LNCAP (cell line): ENCODE results near the gene SULF2.

Source experiments
- TF ChIP-seq, protein P1 (sequence below): fragments of 450-650 bp; IDR thresholded peaks from 2 replicates; pipeline ENCODE4 v1.5.1; 2017; ENCODE audit warnings: mild to moderate bottlenecking

Gene SULF2

DNA sequence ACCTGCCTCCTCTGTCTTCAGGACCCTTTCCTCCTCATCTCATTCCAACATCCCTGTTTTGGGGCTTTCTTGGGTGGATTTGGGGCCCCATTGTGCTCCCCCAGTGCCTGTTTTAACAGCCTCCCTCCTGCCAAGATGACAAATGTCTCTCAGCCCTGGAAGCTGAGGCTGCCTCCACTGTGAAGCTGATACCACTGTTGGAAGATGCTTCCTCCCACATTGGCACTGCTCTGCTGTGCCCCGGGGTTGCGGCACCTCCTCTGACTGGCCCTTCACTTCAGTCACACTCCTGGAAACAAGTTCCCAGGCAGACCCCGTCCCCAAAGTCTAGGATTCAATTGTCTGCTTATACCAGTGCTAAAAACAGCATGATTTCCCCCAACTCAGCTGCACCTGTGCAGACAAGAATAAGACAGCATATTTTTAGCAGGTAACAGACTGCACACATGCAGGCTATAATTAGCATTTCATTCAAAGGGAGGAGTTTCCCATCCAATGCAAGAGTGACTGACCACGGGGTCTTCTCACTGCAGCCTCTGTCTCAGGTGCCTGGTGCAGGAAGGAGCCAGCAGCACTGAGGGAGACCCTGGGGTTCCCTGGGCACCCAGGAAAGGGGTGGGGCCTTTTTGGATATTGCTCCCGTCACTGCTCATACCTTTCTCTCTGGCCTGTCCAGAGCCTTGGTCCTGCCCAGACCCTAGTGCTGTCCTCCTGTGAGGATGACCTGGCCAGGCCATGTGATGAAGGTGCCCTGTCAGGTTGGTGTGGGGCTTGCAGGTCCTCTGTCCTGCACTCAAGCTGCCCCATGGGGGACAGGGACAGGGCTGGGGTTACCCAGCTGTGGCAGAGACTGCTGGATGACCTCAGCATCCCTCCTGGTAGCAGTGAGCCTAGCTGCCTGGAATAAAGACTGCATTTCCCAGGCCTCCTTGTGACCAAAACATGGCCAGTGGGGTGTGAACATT is 31.5 kb upstream of the SULF2 start:
- TF ChIP-seq, protein P1, sequence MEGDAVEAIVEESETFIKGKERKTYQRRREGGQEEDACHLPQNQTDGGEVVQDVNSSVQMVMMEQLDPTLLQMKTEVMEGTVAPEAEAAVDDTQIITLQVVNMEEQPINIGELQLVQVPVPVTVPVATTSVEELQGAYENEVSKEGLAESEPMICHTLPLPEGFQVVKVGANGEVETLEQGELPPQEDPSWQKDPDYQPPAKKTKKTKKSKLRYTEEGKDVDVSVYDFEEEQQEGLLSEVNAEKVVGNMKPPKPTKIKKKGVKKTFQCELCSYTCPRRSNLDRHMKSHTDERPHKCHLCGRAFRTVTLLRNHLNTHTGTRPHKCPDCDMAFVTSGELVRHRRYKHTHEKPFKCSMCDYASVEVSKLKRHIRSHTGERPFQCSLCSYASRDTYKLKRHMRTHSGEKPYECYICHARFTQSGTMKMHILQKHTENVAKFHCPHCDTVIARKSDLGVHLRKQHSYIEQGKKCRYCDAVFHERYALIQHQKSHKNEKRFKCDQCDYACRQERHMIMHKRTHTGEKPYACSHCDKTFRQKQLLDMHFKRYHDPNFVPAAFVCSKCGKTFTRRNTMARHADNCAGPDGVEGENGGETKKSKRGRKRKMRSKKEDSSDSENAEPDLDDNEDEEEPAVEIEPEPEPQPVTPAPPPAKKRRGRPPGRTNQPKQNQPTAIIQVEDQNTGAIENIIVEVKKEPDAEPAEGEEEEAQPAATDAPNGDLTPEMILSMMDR, result no peak

DNA sequence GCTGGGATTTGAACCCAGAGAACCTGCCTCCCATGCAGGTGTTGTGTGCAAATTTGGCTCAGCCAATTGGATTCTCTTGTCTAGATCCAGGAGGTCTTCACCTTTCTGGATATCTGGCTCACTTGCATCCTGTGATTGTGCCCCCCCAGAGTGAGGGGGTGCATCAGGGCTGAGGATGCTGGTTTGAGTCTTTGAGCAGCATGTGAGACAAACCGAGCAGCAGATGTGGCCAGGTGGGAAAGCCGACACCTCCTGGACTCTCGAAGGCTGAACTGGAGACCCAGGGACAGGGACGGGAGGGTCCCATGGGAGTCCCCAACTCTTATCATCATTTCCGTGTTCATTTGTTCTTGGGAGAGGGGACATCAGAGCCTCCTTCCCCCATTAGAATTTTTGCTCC is 30.6 kb upstream of the SULF2 start:
- TF ChIP-seq, protein P1, result no peak

DNA sequence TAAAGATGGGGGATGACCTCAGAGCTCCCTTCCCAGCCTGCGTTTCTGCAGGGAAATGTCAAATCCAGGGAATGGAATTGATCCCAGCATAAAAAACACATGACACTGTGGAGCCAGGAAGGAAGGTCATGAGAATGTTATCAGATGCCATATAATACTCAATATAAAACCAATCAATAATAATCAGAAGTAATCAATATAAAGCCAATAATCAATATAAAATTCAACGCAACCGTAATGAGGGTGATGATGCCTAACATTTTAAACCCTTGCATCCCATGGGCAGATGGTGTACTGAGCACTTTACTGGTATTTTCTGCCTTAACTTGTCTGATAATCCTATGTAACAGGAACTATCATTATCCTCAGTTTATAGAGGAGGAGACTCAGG is 30.1 kb upstream of the SULF2 start:
- TF ChIP-seq, protein P1, result no peak

DNA sequence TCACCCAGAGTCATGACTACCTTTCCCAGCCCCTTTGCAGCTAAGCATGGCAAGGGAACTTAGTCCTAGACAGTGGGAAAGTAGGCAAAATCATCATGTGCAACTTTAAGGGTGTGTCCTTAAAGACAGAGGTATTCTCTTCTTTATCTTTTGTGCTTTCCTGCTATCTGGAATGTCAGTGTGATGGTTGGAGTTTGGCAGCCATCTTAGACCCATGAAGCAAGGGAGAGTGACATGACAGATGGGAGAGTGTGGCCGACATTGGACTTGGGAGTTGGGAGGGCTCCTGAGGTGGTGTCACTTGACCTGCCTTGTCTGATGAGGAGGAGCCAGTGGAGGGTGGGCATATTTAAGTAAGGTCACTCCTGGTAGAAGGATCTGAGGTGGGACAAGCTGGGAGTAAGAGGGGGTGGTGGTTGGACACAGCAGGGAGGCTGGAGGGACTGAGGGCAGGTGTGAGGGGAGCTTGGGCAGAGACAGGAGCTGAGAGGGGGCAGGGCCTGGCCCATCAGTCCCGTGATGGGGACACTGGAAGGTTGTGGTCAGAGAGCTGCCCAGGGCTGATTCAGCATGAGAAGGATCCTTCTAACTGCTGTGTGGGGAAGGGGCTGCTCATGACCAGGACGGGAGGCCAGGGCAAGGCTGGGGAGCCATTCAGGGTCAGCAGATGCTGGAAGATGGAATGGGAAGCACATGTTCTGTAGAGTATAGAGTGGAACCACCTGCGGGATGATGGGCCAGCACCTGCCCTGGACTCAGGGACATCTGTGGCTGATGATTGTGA is 29.5 kb upstream of the SULF2 start:
- TF ChIP-seq, protein P1, result no peak

DNA sequence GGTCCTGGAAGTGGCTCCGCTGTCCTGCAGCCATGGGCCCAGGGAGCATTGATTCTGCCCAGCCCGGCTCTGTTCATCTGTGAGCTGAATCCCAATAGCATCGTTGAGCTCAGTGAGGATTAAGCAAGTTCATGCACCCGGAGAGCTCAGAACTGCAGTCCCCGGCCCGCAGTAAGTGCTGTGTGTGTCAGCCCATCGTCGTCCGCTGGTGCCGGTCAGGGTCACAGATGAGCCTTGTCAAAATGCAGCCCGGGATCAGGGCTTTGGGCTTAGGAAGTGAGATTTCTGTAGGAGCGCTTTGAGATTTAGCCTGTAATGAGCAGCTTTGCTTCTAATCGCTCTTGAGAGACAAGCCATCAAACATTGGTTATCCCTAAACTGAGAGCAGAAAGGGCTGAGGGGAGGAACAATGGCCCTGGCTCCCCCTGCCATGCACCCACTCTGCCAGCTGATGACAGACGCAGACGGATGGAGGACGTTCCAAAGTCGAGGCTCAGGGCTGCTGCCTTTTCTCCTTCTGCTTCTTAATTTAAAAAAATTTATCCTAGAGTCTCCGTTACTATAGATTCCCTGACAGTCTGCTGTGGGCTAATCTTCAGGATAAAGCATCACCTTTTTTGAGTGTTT is 25.6 kb upstream of the SULF2 start:
- TF ChIP-seq, protein P1, result no peak

DNA sequence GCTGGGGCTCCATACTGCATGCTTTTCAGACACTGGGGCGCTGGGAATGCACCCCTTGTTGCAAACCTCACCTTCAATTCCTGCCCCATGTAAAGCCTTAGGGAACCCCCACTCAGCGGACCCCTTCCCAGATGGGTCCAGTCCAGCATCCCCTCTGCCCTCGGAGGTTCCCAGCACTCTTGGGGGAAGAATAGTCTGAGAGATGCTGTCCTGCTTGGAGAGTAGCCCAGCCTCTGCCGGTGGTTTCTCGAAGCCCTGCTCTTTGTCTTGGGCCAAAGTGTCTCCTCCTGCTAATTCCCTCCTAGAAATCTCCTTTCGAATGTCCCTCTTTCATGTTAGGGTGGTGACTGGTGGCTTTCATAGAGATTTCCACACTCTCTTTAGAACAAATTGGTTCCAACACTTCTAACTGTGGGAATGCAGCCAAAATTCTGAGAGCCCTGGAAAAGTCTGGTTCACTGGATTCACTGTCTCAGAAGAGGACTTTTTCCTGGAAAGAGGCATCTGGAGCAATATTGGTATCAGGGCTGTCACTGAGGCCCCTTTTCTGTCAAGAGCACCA is 24.9 kb upstream of the SULF2 start:
- TF ChIP-seq, protein P1, result no peak
